Measurements from ENCODE around the gene TMEM138. TPM values are rescaled to one million over a fixed set of nuclear protein-coding genes. Genes with fewer than 3 reads are reported as not detected.

TMEM138 gene
- polyA plus RNA-seq, 1 donor from 2014 or later: 44.1 TPM

Other genes starting within 250 kb of the TMEM138 start
- 2.0 TPM for gene VPS37C, start 200.9 kb upstream of the TMEM138 start, polyA plus RNA-seq
- gene PGA3, start 158.9 kb upstream of the TMEM138 start, polyA plus RNA-seq: not detected
- gene PGA4, start 140.0 kb upstream of the TMEM138 start, polyA plus RNA-seq: not detected
- gene PGA5, start 121.2 kb upstream of the TMEM138 start, polyA plus RNA-seq: not detected
- gene VWCE, start 67.1 kb upstream of the TMEM138 start, polyA plus RNA-seq: 0.84 TPM
- gene DDB1, start 29.3 kb upstream of the TMEM138 start, polyA plus RNA-seq: 81.7 TPM
- gene TKFC, start 29.1 kb upstream of the TMEM138 start, polyA plus RNA-seq: 46.1 TPM
- gene CYB561A3, start 492 bp upstream of the TMEM138 start, polyA plus RNA-seq: 594 TPM
- 67.0 TPM for gene TMEM216, start 30.2 kb downstream of the TMEM138 start, polyA plus RNA-seq
- 26.9 TPM for gene CPSF7, start 67.6 kb downstream of the TMEM138 start, polyA plus RNA-seq
- gene SDHAF2, start 67.8 kb downstream of the TMEM138 start, polyA plus RNA-seq: 86.0 TPM
- not detected for gene LRRC10B, start 146.4 kb downstream of the TMEM138 start, polyA plus RNA-seq
- gene SYT7, start 218.7 kb downstream of the TMEM138 start, polyA plus RNA-seq: not detected